SK-N-SH (cell line): ENCODE data around the gene FNDC4.

ENCODE experiments used
- FOXJ3 ChIP-seq: sonication (generic); formaldehyde crosslinking; IDR thresholded peaks from 2 replicates; pipeline ENCODE4 v1.5.1; 2020; ENCODE audit warnings: mild to moderate bottlenecking, missing genetic modification reagents
- GABPA ChIP-seq: IDR thresholded peaks from 2 replicates; pipeline ENCODE4 v1.4.0; 2012; ENCODE audit warnings: low read depth, mild to moderate bottlenecking
- POLR2AphosphoS5 ChIP-seq: IDR thresholded peaks from 2 replicates; pipeline ENCODE4 v1.6.1; 2012; ENCODE audit warnings: low read depth, low read length
- SIN3A ChIP-seq: IDR thresholded peaks from 2 replicates; pipeline ENCODE4 v1.6.1; 2012; ENCODE audit warnings: low read depth, mild to moderate bottlenecking, low read length, moderate library complexity, borderline replicate concordance
- YY1 ChIP-seq: IDR thresholded peaks from 2 replicates; pipeline ENCODE4 v1.4.0; 2012; ENCODE audit warnings: low read depth, mild to moderate bottlenecking
- TF ChIP-seq, protein P1 (sequence below): fragments of 200-600 bp; sonication (generic); IDR thresholded peaks from 2 replicates; pipeline ENCODE4 v1.6.1; 2017; ENCODE audit warnings: antibody characterized with exemption, mild to moderate bottlenecking, moderate library complexity

DNA sequence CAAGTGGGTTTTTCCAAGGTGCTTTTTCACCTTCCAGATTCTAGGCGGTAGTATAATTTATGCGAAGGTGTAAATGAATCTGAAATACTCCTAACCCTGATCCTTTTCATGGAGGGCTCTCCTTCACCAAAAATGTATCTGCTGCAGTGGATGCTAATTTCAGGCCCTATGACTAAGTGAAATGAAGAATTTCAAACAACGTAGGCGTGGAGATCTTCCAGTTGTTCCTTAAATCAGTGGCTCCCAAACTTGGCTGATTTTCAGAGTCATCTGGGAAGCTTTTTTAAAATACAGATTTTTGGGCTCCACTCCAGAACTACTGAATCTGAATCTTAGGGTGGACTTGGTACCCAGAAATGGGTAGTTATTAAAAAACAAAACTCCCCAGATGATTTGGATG lies 7.1 kb upstream of the FNDC4 start:
- no peak for TF ChIP-seq FOXJ3 (CRISPR knock-in tag)
- TF ChIP-seq POLR2AphosphoS5 = no peak
- TF ChIP-seq, protein P1, sequence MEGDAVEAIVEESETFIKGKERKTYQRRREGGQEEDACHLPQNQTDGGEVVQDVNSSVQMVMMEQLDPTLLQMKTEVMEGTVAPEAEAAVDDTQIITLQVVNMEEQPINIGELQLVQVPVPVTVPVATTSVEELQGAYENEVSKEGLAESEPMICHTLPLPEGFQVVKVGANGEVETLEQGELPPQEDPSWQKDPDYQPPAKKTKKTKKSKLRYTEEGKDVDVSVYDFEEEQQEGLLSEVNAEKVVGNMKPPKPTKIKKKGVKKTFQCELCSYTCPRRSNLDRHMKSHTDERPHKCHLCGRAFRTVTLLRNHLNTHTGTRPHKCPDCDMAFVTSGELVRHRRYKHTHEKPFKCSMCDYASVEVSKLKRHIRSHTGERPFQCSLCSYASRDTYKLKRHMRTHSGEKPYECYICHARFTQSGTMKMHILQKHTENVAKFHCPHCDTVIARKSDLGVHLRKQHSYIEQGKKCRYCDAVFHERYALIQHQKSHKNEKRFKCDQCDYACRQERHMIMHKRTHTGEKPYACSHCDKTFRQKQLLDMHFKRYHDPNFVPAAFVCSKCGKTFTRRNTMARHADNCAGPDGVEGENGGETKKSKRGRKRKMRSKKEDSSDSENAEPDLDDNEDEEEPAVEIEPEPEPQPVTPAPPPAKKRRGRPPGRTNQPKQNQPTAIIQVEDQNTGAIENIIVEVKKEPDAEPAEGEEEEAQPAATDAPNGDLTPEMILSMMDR = no peak
- TF ChIP-seq SIN3A = no peak
- no peak for TF ChIP-seq GABPA
- TF ChIP-seq YY1 = no peak
